HEK293T (cell line): ENCODE results near the gene TCF12.
"Not testable (repeated sequence)": the region's sequence is repeated elsewhere in the genome, so short reads cannot be mapped to it uniquely, and the experiment has no call there.

Experiments
- BHLHE40 ChIP-seq: fragments of 450-650 bp; IDR thresholded peaks from 2 replicates; pipeline ENCODE4 v1.6.1; 2016; ENCODE audit warnings: mild to moderate bottlenecking, moderate library complexity, borderline replicate concordance
- ELF4 ChIP-seq: fragments of 450-650 bp; IDR thresholded peaks from 2 replicates; pipeline ENCODE4 v1.6.1; 2017; ENCODE audit warnings: antibody characterized with exemption
- FOXA1 ChIP-seq: fragments of 450-650 bp; IDR thresholded peaks from 2 replicates; pipeline ENCODE4 v1.6.1; 2016; ENCODE audit warnings: mild to moderate bottlenecking
- FOXK2 ChIP-seq: fragments of 450-650 bp; IDR thresholded peaks from 2 replicates; pipeline ENCODE4 v1.6.1; 2016; ENCODE audit warnings: mild to moderate bottlenecking
- FOXM1 ChIP-seq: fragments of 450-650 bp; IDR thresholded peaks from 2 replicates; pipeline ENCODE4 v1.6.1; 2017; ENCODE audit warnings: mild to moderate bottlenecking, borderline replicate concordance
- HDGF ChIP-seq: fragments of 450-650 bp; IDR thresholded peaks from 2 replicates; pipeline ENCODE4 v1.6.1; 2017; ENCODE audit warnings: antibody characterized with exemption, borderline replicate concordance
- L3MBTL2 ChIP-seq: fragments of 450-650 bp; conservative IDR thresholded peaks from 2 replicates; pipeline ENCODE4 v1.6.1; 2016; ENCODE audit warnings: mild to moderate bottlenecking
- SP1 ChIP-seq: fragments of 450-650 bp; IDR thresholded peaks from 2 replicates; pipeline ENCODE4 v1.6.1; 2017
- ZNF384 ChIP-seq: fragments of 450-650 bp; IDR thresholded peaks from 2 replicates; pipeline ENCODE4 v1.6.1; 2016

- not testable (repeated sequence) for TF ChIP-seq FOXM1, BHLHE40, ZNF384, SP1, HDGF, ELF4, L3MBTL2, FOXK2, FOXA1
Observed at GRCh38 chr15:56932509-56932868, 14.0 kb downstream of the TCF12 start.
